HCT116 (cell line): ENCODE measurements around the gene SYNC. TPM values are rescaled to one million over a fixed set of nuclear protein-coding genes. Genes with fewer than 3 reads are reported as not detected.
A peak's percentile ranks its signal among the peaks of the same experiment; 100 is the strongest.
"Not testable (repeated sequence)": the region's sequence is repeated elsewhere in the genome, so short reads cannot be mapped to it uniquely, and the experiment has no call there.

Experiments used
- ATAC-seq: fragments of 200-7000 bp; cut with Tn5 transposase; 2 replicates; pipeline ENCODE4 v1.9.1; 2020; ENCODE audit warnings: mild to moderate bottlenecking, moderate library complexity
- BruUV-seq: library from RNA; stranded (reverse); fragments of 400-500 nt; replicated peaks from 2 replicates; lab custom pipeline; 2021; lab: Mats Ljungman, UMichigan
- CTCF ChIA-PET: fragments of 300-600 bp; sonication (Branson Sonifier 250); formaldehyde crosslinking; loops from one replicate; lab custom pipeline; 2021; ENCODE audit warnings: antibody characterized with exemption; lab: Charles Lee
- POLR2A ChIA-PET: fragments of 300-600, 350-600 bp; sonication (Branson Sonifier 250); formaldehyde crosslinking; loops from one replicate; lab custom pipeline; 2021; ENCODE audit warnings: antibody characterized with exemption; lab: Charles Lee
- RAD21 ChIA-PET, 2 experiments: fragments of 300-600 bp; sonication (Branson Sonifier 250); formaldehyde crosslinking; loops; one replicate each; lab custom pipeline; 2023; ENCODE audit warnings: low total read pairs in 2 of 2; ENCODE audit not compliant: uncharacterized antibody in 2 of 2, unreplicated experiment in 2 of 2, low non-redundant PET in 1 of 2; lab: Charles Lee
- DNase-seq: peaks from one replicate; pipeline ENCODE4 v3.0.0-alpha.2; 2010; ENCODE audit warnings: low read depth, low spot score
- H2AFZ ChIP-seq: fragments of 200-600 bp; shearing (Covaris generic), sonication (generic); 2 replicates; pipeline ENCODE4 v1.6.1; 2017; ENCODE audit warnings: low read depth, mixed run types, mixed read lengths, antibody characterized with exemption, low read length; ENCODE audit not compliant: poor library complexity, severe bottlenecking
- H3K27ac ChIP-seq: 2 replicates; pipeline ENCODE4 v1.5.1; 2012; ENCODE audit warnings: low read depth, low read length
- H3K27me3 ChIP-seq: fragments of 200-600 bp; sonication (generic); 2 replicates; pipeline ENCODE4 v1.6.1; 2016; ENCODE audit warnings: mixed run types, low read length, mixed read lengths; ENCODE audit not compliant: insufficient read depth
- H3K36me3 ChIP-seq, 2 experiments: fragments of 200-500 bp in 1 of 2; fragments of 200-600 bp in 1 of 2; sonication (Bioruptor generic) in 1 of 2; sonication (generic) in 1 of 2; 2 replicates each; pipeline versions ENCODE4 v1.5.1 to v1.6.1; 2014 to 2016; ENCODE audit warnings: low read length in 2 of 2, inconsistent platforms in 1 of 2, mixed read lengths in 1 of 2, mixed run types in 1 of 2; ENCODE audit not compliant: insufficient read depth in 2 of 2, control insufficient read depth in 1 of 2
- H3K4me1 ChIP-seq, 2 experiments: fragments of 200-600 bp in 1 of 2; sonication (generic) in 1 of 2; 2 replicates each; pipeline versions ENCODE4 v1.5.1 to v1.6.1; 2012 to 2017; ENCODE audit warnings: low read length in 2 of 2, inconsistent platforms in 1 of 2, mild to moderate bottlenecking in 1 of 2, mixed read lengths in 1 of 2, mixed run types in 1 of 2, moderate library complexity in 1 of 2; ENCODE audit not compliant: insufficient read depth in 2 of 2, control insufficient read depth in 1 of 2
- H3K4me2 ChIP-seq: fragments of 200-600 bp; sonication (generic); 2 replicates; pipeline ENCODE4 v1.6.1; 2017; ENCODE audit warnings: mixed run types, low read length, mixed read lengths
- H3K4me3 ChIP-seq, 2 experiments: fragments of 200-600 bp in 1 of 2; sonication (generic) in 1 of 2; replicated peaks in 1 of 2; 2 replicates each; pipeline ENCODE4 v1.5.1; 2011 to 2016; ENCODE audit warnings: low read length in 2 of 2, control low read depth in 1 of 2, low read depth in 1 of 2, mild to moderate bottlenecking in 1 of 2, mixed read lengths in 1 of 2, mixed run types in 1 of 2
- H3K79me2 ChIP-seq: fragments of 200-600 bp; sonication (generic); 2 replicates; pipeline ENCODE4 v1.6.1; 2017; ENCODE audit warnings: mild to moderate bottlenecking, mixed run types, low read length, moderate library complexity, mixed read lengths; ENCODE audit not compliant: insufficient read depth
- H3K9ac ChIP-seq: fragments of 200-600 bp; sonication (generic); 2 replicates; pipeline ENCODE4 v1.6.1; 2016; ENCODE audit warnings: low read length, mixed read lengths
- H3K9me2 ChIP-seq: fragments of 200-600 bp; sonication (generic), shearing (Covaris generic); 2 replicates; pipeline ENCODE4 v1.6.1; 2017; ENCODE audit warnings: mixed run types, mild to moderate bottlenecking, moderate library complexity; ENCODE audit not compliant: insufficient read depth
- H3K9me3 ChIP-seq, 2 experiments: fragments of 200-500 bp in 1 of 2; fragments of 200-600 bp in 1 of 2; sonication (Bioruptor generic) in 1 of 2; sonication (generic) in 1 of 2; 2 replicates each; pipeline ENCODE4 v1.6.1; 2014 to 2017; ENCODE audit warnings: low read length in 2 of 2, mixed read lengths in 2 of 2, inconsistent platforms in 1 of 2, low read depth in 1 of 2, mild to moderate bottlenecking in 1 of 2, mixed run types in 1 of 2, moderate library complexity in 1 of 2; ENCODE audit not compliant: control insufficient read depth in 1 of 2, insufficient read depth in 1 of 2
- H4K20me1 ChIP-seq: fragments of 200-600 bp; sonication (generic), shearing (Covaris generic); 2 replicates; pipeline ENCODE4 v1.6.1; 2017; ENCODE audit warnings: mixed run types, mild to moderate bottlenecking, moderate library complexity; ENCODE audit not compliant: insufficient read depth
- EZH2phosphoT487 ChIP-seq: fragments of 200-600 bp; IDR thresholded peaks from 2 replicates; pipeline ENCODE4 v1.6.1; 2018; ENCODE audit warnings: antibody characterized with exemption, borderline replicate concordance
- POLR2A ChIP-seq: IDR thresholded peaks from 2 replicates; pipeline ENCODE4 v1.7.0; 2011; ENCODE audit warnings: borderline replicate concordance; ENCODE audit not compliant: insufficient read depth, insufficient read length; ENCODE audit errors: extremely low read depth
- POLR2AphosphoS5 ChIP-seq: IDR thresholded peaks from 2 replicates; pipeline ENCODE4 v1.6.1; 2011; ENCODE audit warnings: mild to moderate bottlenecking, low read depth, low read length, moderate library complexity
- RAD21 ChIP-seq: IDR thresholded peaks from 2 replicates; pipeline ENCODE4 v1.6.1; 2012; ENCODE audit warnings: low read depth, mild to moderate bottlenecking
- SIN3A ChIP-seq: IDR thresholded peaks from 2 replicates; pipeline ENCODE4 v1.6.1; 2012; ENCODE audit warnings: low read depth
- TCF7L2 ChIP-seq: IDR thresholded peaks from 2 replicates; pipeline ENCODE4 v1.7.0; 2011; ENCODE audit warnings: borderline replicate concordance, inconsistent platforms; ENCODE audit not compliant: insufficient read depth, insufficient read length; ENCODE audit errors: extremely low read depth
- intact Hi-C: fragments of 100-400 bp; cut with micrococcal nuclease; formaldehyde crosslinking; loops from 2 replicates; pipeline ENCODE4 v1.10.0; 2022
- total RNA-seq: library from RNA; stranded (reverse); gene quantifications from one replicate; pipeline ENCODE4 v1.2.1, GENCODE V29; 2021; ENCODE audit not compliant: unreplicated experiment
- TF ChIP-seq, protein P1 (sequence below): IDR thresholded peaks from 2 replicates; pipeline ENCODE4 v1.6.1; 2012
- TF ChIP-seq, protein P2 (sequence below): IDR thresholded peaks from 2 replicates; pipeline ENCODE4 v1.6.1; 2011; ENCODE audit warnings: mild to moderate bottlenecking, low read length, moderate library complexity; ENCODE audit not compliant: insufficient replicate concordance; ENCODE audit errors: extremely low read depth
- TF ChIP-seq, protein P3 (sequence below), 3 experiments: fragments of 200-600 bp in 1 of 3; sonication (generic) in 1 of 3; IDR thresholded peaks in 2 of 3; conservative IDR thresholded peaks in 1 of 3; 2 replicates each; pipeline ENCODE4 v1.5.1; 2012 to 2017; ENCODE audit warnings: low read depth in 2 of 3, low read length in 2 of 3, antibody characterized with exemption in 1 of 3, borderline replicate concordance in 1 of 3, control low read depth in 1 of 3, mild to moderate bottlenecking in 1 of 3, mixed read lengths in 1 of 3, mixed run types in 1 of 3, moderate library complexity in 1 of 3; ENCODE audit not compliant: insufficient read depth in 1 of 3

Gene SYNC
- total RNA-seq, 1 experiment from 2014 or later, result 1.3 TPM

DNA sequence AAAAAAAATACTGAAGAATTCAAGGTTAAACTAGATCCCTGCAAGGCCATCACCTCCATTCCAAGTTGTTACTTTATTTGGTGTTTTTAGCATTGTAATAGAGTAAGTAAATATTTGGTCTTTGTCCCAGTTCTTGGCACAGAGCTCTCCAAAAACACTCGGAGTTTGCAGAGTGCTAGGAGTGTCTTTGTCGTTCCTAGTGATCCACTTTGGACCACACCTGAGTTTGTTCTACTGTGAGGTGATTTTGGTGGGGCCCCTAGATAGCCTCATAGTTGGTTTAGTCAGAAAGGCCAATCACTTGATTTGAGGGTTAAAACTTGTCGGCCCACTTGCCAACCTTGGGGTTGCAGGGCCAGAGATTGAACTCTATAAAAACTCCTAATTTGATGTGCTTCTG is 25.6 kb downstream of the SYNC start:
- Histone ChIP-seq H3K9ac (no peak overlapping the region), H3K27me3 (no peaks in the 10 kb centered on the region), H3K9me3 (no peaks in the 10 kb centered on the region), H2AFZ (no peak overlapping the region), H3K4me1 (no peaks in the 10 kb centered on the region), H3K27ac (no peak overlapping the region), H3K4me3 (no peak overlapping the region), H3K9me2 (no peaks in the 10 kb centered on the region), H3K4me2 (no peak overlapping the region), H4K20me1 (no peaks in the 10 kb centered on the region), H3K36me3 (peaks cover 53 to 71% of the 10 kb centered on the region in 2 experiments), H3K79me2 (peaks cover 22% of the 10 kb centered on the region)
- DNase-seq, result no peak
- BruUV-seq, result no TSS peak
- ATAC-seq, result no peak
- ChIA-PET RAD21 (no interaction called here), CTCF (interaction anchor here (0.6 kb wide), 1 partner anchor 21 kb away, joined by 3 read pairs; no protein-coding TSS in a partner anchor), POLR2A (interaction anchor here (0.9 kb wide), 1 partner anchor 26 kb away, joined by 3 read pairs; the partner anchor contains the start of gene RBBP4)
- TF ChIP-seq, protein P1, sequence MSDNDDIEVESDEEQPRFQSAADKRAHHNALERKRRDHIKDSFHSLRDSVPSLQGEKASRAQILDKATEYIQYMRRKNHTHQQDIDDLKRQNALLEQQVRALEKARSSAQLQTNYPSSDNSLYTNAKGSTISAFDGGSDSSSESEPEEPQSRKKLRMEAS, result no peak
- TF ChIP-seq, protein P2, sequence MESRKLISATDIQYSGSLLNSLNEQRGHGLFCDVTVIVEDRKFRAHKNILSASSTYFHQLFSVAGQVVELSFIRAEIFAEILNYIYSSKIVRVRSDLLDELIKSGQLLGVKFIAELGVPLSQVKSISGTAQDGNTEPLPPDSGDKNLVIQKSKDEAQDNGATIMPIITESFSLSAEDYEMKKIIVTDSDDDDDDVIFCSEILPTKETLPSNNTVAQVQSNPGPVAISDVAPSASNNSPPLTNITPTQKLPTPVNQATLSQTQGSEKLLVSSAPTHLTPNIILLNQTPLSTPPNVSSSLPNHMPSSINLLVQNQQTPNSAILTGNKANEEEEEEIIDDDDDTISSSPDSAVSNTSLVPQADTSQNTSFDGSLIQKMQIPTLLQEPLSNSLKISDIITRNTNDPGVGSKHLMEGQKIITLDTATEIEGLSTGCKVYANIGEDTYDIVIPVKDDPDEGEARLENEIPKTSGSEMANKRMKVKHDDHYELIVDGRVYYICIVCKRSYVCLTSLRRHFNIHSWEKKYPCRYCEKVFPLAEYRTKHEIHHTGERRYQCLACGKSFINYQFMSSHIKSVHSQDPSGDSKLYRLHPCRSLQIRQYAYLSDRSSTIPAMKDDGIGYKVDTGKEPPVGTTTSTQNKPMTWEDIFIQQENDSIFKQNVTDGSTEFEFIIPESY, result no peak
- TF ChIP-seq POLR2A, result no peak
- TF ChIP-seq EZH2phosphoT487, result no peak
- no peak for TF ChIP-seq SIN3A
- TF ChIP-seq, protein P3, sequence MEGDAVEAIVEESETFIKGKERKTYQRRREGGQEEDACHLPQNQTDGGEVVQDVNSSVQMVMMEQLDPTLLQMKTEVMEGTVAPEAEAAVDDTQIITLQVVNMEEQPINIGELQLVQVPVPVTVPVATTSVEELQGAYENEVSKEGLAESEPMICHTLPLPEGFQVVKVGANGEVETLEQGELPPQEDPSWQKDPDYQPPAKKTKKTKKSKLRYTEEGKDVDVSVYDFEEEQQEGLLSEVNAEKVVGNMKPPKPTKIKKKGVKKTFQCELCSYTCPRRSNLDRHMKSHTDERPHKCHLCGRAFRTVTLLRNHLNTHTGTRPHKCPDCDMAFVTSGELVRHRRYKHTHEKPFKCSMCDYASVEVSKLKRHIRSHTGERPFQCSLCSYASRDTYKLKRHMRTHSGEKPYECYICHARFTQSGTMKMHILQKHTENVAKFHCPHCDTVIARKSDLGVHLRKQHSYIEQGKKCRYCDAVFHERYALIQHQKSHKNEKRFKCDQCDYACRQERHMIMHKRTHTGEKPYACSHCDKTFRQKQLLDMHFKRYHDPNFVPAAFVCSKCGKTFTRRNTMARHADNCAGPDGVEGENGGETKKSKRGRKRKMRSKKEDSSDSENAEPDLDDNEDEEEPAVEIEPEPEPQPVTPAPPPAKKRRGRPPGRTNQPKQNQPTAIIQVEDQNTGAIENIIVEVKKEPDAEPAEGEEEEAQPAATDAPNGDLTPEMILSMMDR (IDR thresholded peaks at IDR 0.05 in 2 of 3, conservative IDR thresholded peaks at IDR 0.05 in 1 of 3; ENCODE audit: borderline replicate concordance in 1 of 3, insufficient read depth in 1 of 3, low read depth in 2 of 3, low read length in 2 of 3), result no peak
- no peak for TF ChIP-seq TCF7L2
- no peak for TF ChIP-seq RAD21
- TF ChIP-seq POLR2AphosphoS5, result no peak
- intact Hi-C loops, result no loop called here

DNA sequence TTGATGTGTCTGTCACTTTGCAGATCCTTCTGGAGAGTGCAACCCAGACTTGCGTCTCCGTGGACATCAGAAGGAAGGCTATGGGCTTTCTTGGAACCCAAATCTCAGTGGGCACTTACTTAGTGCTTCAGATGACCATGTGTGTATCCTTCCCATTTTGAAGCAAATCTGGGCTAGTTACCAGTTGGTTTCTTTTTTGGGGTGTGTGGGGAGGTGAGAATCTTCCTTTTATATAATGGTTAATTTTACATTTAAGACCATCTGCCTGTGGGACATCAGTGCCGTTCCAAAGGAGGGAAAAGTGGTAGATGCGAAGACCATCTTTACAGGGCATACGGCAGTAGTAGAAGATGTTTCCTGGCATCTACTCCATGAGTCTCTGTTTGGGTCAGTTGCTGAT is 33.9 kb downstream of the SYNC start:
- H3K27me3 ChIP-seq, RAD21 ChIA-PET, POLR2A ChIA-PET, H3K4me3 ChIP-seq, intact Hi-C loops, H4K20me1 ChIP-seq, CTCF ChIA-PET, H3K27ac ChIP-seq, ATAC-seq, H2AFZ ChIP-seq, H3K4me2 ChIP-seq, DNase-seq, H3K4me1 ChIP-seq, H3K9me2 ChIP-seq, H3K9ac ChIP-seq, H3K9me3 ChIP-seq: not testable (repeated sequence)
- BruUV-seq, result TSS peak; percentile 25
- H3K79me2 ChIP-seq, result peaks cover 75% of the 10 kb centered on the region
- peaks cover 54 to 79% of the 10 kb centered on the region in 2 experiments for H3K36me3 ChIP-seq
